NT2/D1 (cell line): ENCODE data around the gene SYVN1.

Source experiments
- YY1 ChIP-seq: IDR thresholded peaks from 2 replicates; pipeline ENCODE4 v1.6.1; 2011; ENCODE audit not compliant: insufficient read length, insufficient read depth
- ZNF274 ChIP-seq: IDR thresholded peaks from 2 replicates; pipeline ENCODE4 v1.6.1; 2011; ENCODE audit warnings: mild to moderate bottlenecking, low read depth, low read length

GRCh38 chr11:65120831-65121230, 13.5 kb downstream of the SYVN1 start:
- TF ChIP-seq YY1 (no peak), ZNF274 (no peak)
